ENCODE results near the gene ZBTB49. TPM values are rescaled to one million over a fixed set of nuclear protein-coding genes. Genes with fewer than 3 reads are reported as not detected.

Gene ZBTB49
- total and polyA plus RNA-seq, 2 of the 4 experiments (the other 2 are of a cell fraction) = 3.2 to 4.8 TPM

GRCh38 chr4:4254199-4254598, 35.9 kb upstream of the ZBTB49 start:
- WGBS, 2 experiments (ENCODE audit: extremely low coverage in 2 of 2, insufficient read length in 1 of 2) = 67% methylated on average over 1 of the region's 11 CpGs; no CpG with 5 or more reads in 1 of the 2 experiments
- Histone ChIP-seq H3K23ac (ENCODE audit: low read depth, low read length) (no peak overlapping the region), H3K9me1 (ENCODE audit: insufficient read depth, low read length) (no peaks in the 10 kb centered on the region), H3K79me1 (ENCODE audit: low read depth in 1 of 2, low read length in 2 of 2) (no peaks in the 10 kb centered on the region), H3K36me3 (ENCODE audit: control insufficient read depth, insufficient read depth, low read length) (no peaks in the 10 kb centered on the region), H3K18ac (ENCODE audit: low read depth, low read length) (no peak overlapping the region), H3K4ac (ENCODE audit: low read depth, low read length) (no peak overlapping the region), H2BK5ac (ENCODE audit: low read depth, low read length, poor library complexity, severe bottlenecking) (no peak overlapping the region), H2BK20ac (ENCODE audit: low read depth, low read length) (no peak overlapping the region), H4K5ac (ENCODE audit: low read depth, low read length) (no peak overlapping the region), H2BK120ac (ENCODE audit: low read depth, low read length) (no peak overlapping the region), H4K91ac (ENCODE audit: insufficient read depth, low read depth, low read length) (no peak overlapping the region), H3K4me2 (ENCODE audit: low read depth, low read length) (no peak overlapping the region), H4K20me1 (ENCODE audit: insufficient read depth, low read length) (no peaks in the 10 kb centered on the region), H3K14ac (replicated peaks; ENCODE audit: low read depth, low read length) (no peak overlapping the region), H3K4me3 (ENCODE audit: insufficient read depth, low read depth, low read length) (no peak overlapping the region), H3K27ac (ENCODE audit: insufficient read depth, low read length) (no peak overlapping the region), H2AK9ac (replicated peaks; ENCODE audit: low read depth, low read length, poor library complexity) (no peak overlapping the region), H3K27me3 (ENCODE audit: control insufficient read depth, insufficient read depth, low read length) (peaks cover 20% of the 10 kb centered on the region), H2AFZ (replicated peaks; ENCODE audit: low read length, poor library complexity) (no peak overlapping the region), H4K8ac (ENCODE audit: low read depth in 2 of 2, low read length in 2 of 2) (no peak overlapping the region), H3K56ac (ENCODE audit: extremely low read depth, insufficient read depth, low read length) (no peak overlapping the region), H3K9me3 (ENCODE audit: control insufficient read depth, insufficient read depth, low read length) (no peaks in the 10 kb centered on the region), H3K9ac (ENCODE audit: low read depth, low read length) (no peak overlapping the region), H2BK15ac (ENCODE audit: low read depth, low read length) (no peak overlapping the region), H3K4me1 (ENCODE audit: control insufficient read depth, insufficient read depth, low read length) (no peaks in the 10 kb centered on the region), H2AK5ac (ENCODE audit: low read depth, low read length) (no peak overlapping the region)
- in situ Hi-C loops (cut with MboI; ENCODE audit: low sequenced_read_pairs) = loop anchor here (5.0 kb wide), 1 partner anchor 88 kb away; no protein-coding TSS in a partner anchor
- ATAC-seq (ENCODE audit: low read depth) (no peak), DNase-seq (no peak)
- BruUV-seq (replicated peaks) = no TSS peak
- TF ChIP-seq CHD1 (IDR thresholded peaks at IDR 0.05; ENCODE audit: low read depth, low read length) = no peak
- TF ChIP-seq CEBPB (IDR thresholded peaks at IDR 0.05; ENCODE audit: low read depth, low read length) = no peak
- no peak for TF ChIP-seq MXI1 (IDR thresholded peaks at IDR 0.05; ENCODE audit: borderline replicate concordance, low read depth, low read length)
- no peak for TF ChIP-seq RCOR1 (IDR thresholded peaks at IDR 0.05; ENCODE audit: insufficient replicate concordance, low read length)
- TF ChIP-seq RFX5 (IDR thresholded peaks at IDR 0.05; ENCODE audit: low read depth, low read length) = no peak
- no peak for TF ChIP-seq BHLHE40 (IDR thresholded peaks at IDR 0.05; ENCODE audit: low read depth, low read length)
- TF ChIP-seq MAFK (IDR thresholded peaks at IDR 0.05; ENCODE audit: low read depth, low read length) = no peak
- TF ChIP-seq RAD21 (IDR thresholded peaks at IDR 0.05; ENCODE audit: low read length) = no peak
- TF ChIP-seq CTCF (conservative IDR thresholded peaks at IDR 0.05; ENCODE audit: low read depth, low read length) = no peak
- no peak for TF ChIP-seq SMC3 (IDR thresholded peaks at IDR 0.05; ENCODE audit: low read depth, low read length)
- no peak for TF ChIP-seq USF2 (IDR thresholded peaks at IDR 0.05; ENCODE audit: low read depth, low read length)
- no peak for TF ChIP-seq POLR2A (IDR thresholded peaks at IDR 0.05; ENCODE audit: low read depth, low read length)
- no peak for TF ChIP-seq FOS (IDR thresholded peaks at IDR 0.05; ENCODE audit: low read depth, low read length)
- TF ChIP-seq MAZ (IDR thresholded peaks at IDR 0.05; ENCODE audit: borderline replicate concordance, low read depth, low read length) = no peak
- dilution Hi-C loops (cut with HindIII; ENCODE audit: low sequenced_read_pairs, unreplicated experiment) = no loop called here
- POLR2A ChIA-PET (ENCODE audit: unreplicated experiment) = no interaction called here
- intact Hi-C loops (cut with micrococcal nuclease) = no loop called here
- CTCF ChIA-PET = no interaction called here

Measured in IMR-90 (cell line).